Endodermal cell (in vitro differentiated cells): ENCODE data around the gene FOS. TPM values are rescaled to one million over a fixed set of nuclear protein-coding genes. Genes with fewer than 3 reads are reported as not detected.

Experiments used
- DNase-seq: peaks from one replicate; pipeline ENCODE4 v3.0.0-alpha.2; 2017
- H3K27ac ChIP-seq: 2 replicates; pipeline ENCODE4 v1.5.1; 2013; ENCODE audit warnings: mild to moderate bottlenecking, low read depth, low read length, moderate library complexity
- H3K27me3 ChIP-seq: 2 replicates; pipeline ENCODE4 v1.6.1; 2013; ENCODE audit warnings: mild to moderate bottlenecking, low read length, moderate library complexity; ENCODE audit not compliant: insufficient read depth, control insufficient read depth, poor library complexity, severe bottlenecking
- H3K36me3 ChIP-seq: 2 replicates; pipeline ENCODE4 v1.7.0; 2013; ENCODE audit warnings: mild to moderate bottlenecking, low read length, moderate library complexity; ENCODE audit not compliant: control insufficient read depth, insufficient read depth
- H3K4me1 ChIP-seq: one replicate; pipeline ENCODE4 v1.7.0; 2013; ENCODE audit warnings: low read length; ENCODE audit not compliant: control insufficient read depth, insufficient read depth
- H3K4me3 ChIP-seq: 2 replicates; pipeline ENCODE4 v1.5.1; 2013; ENCODE audit warnings: mild to moderate bottlenecking, low read length, moderate library complexity
- H3K9ac ChIP-seq: 2 replicates; pipeline ENCODE4 v1.6.1; 2013; ENCODE audit warnings: mild to moderate bottlenecking, low read length, moderate library complexity; ENCODE audit not compliant: poor library complexity, severe bottlenecking; ENCODE audit errors: extremely low read depth
- H3K9me3 ChIP-seq: 2 replicates; pipeline ENCODE4 v1.6.1; 2013; ENCODE audit warnings: mild to moderate bottlenecking, low read length, moderate library complexity; ENCODE audit not compliant: control insufficient read depth
- H3K27ac Mint-ChIP-seq: 2 replicates; pipeline ENCODE4 v1.8.0; 2020; ENCODE audit warnings: mixed read lengths
- H3K27me3 Mint-ChIP-seq: 2 replicates; pipeline ENCODE4 v1.8.0; 2021; ENCODE audit warnings: mild to moderate bottlenecking, mixed read lengths; ENCODE audit not compliant: insufficient read depth
- H3K36me3 Mint-ChIP-seq: 2 replicates; pipeline ENCODE4 v1.8.0; 2020; ENCODE audit warnings: low read depth, mixed read lengths
- H3K4me1 Mint-ChIP-seq: 2 replicates; pipeline ENCODE4 v1.8.0; 2020; ENCODE audit warnings: mixed read lengths
- H3K4me3 Mint-ChIP-seq: 2 replicates; pipeline ENCODE4 v1.8.0; 2020; ENCODE audit warnings: mild to moderate bottlenecking, moderate library complexity, mixed read lengths
- H3K9me3 Mint-ChIP-seq: 2 replicates; pipeline ENCODE4 v1.8.0; 2020; ENCODE audit warnings: mild to moderate bottlenecking, mixed read lengths
- CTCF ChIP-seq: fragments of 200-600 bp; sonication (generic); conservative IDR thresholded peaks from 2 replicates; pipeline ENCODE4 v1.5.0; 2021; ENCODE audit warnings: antibody characterized with exemption, mild to moderate bottlenecking
- WGBS, 2 experiments: methylation state at CpG; one replicate each; pipeline versions ENCODE4 v1.1.5 to v1.1.7; 2013; ENCODE audit warnings: missing lambda C conversion rate in 2 of 2, mixed read lengths in 1 of 2; ENCODE audit not compliant: insufficient coverage in 1 of 2, insufficient read length in 1 of 2; 5-methylcytosine and 5-hydroxymethylcytosine counted together
- total RNA-seq, 2 donors: library from RNA; stranded (reverse); fragmentation: NEBNext Ultra II Directional in 1 of 2; extraction: Animal tissue kit (Norgen Biotek cat#: 25700) in 1 of 2; gene quantifications; 2 replicates in 1 of 2; 3 replicates in 1 of 2; pipeline ENCODE4 v1.2.1, GENCODE V29; 2021

FOS gene
- total RNA-seq, 2 donors from 2014 or later: 10.3 to 14.0 TPM

DNA sequence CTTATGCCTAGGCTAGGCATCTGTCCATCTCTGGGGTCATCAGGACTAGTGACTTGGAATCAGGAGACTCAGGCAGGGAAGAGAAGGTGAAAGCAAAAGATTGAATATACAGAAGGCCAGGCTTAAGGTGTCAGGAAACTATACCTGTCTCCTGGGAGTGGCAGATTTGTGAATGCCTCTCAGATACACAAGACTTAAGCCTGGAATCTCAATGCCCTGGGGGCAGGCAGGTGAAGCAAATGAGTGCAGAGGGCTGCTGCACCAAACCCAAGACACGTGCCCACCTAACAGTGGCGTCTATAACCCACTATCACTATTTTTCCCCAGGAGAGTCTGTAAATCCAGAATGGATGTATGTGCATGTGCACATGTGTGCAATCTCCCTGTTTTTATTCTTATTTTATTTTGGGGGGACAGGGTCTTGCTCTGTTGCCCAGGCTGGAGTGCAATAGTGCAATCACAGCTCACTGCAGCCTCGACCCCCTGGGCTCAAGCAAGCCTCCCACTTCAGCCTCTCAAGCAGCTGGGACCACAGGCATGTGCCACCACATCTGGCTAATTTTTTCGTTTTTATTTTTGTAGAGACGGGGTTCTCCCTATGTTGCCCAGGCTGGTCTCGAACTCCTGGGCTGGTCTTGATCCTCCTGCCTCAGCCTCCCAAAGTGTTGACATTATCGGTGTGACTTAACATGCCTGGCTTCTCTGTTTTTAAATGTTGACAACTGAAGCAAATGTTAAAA is 31.9 kb upstream of the FOS start:
- Mint-ChIP-seq H3K36me3 (no peaks in the 10 kb centered on the region), H3K4me3 (no peak overlapping the region), H3K27me3 (no peaks in the 10 kb centered on the region), H3K4me1 (peaks cover 12% of the 10 kb centered on the region), H3K27ac (no peak overlapping the region), H3K9me3 (no peaks in the 10 kb centered on the region)
- Histone ChIP-seq H3K9me3 (no peaks in the 10 kb centered on the region), H3K36me3 (no peaks in the 10 kb centered on the region), H3K27ac (no peak overlapping the region), H3K4me3 (no peak overlapping the region), H3K27me3 (no peaks in the 10 kb centered on the region), H3K4me1 (no peaks in the 10 kb centered on the region), H3K9ac (no peak overlapping the region)
- 89 to 96% methylated on average over 7 of the region's 7 CpGs for WGBS, 2 experiments
- DNase-seq: no peak
- no peak for TF ChIP-seq CTCF

DNA sequence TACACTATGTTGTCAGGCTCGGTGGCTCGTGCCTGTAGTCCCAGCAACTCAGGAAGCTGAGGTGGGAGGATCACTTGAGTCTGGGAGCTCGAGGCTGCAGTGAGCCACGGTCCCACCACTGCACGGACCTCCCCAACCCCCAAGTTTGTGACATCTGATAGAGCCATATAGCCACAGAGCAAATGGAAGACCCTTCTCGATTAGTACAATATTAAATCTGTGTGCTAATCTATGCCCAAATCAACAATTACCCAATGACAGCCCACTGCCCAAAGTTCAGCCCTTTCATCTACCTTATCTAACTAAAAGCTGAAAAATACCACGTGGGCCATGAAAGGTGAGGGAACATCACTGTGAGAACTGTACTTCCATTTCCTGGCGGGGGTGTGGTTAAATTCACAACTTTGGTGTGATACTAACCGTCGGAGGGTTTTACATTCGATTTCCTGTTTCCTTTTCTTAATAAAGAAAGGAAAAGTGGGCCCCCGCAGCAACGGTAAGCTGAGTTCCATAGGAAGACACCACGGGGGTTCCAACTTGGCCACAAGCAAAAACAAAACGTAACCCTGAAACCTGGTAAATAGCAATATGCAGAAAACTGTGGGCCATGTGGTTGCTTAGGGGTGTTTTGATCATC is 31.2 kb upstream of the FOS start:
- H3K9ac ChIP-seq: no peak overlapping the region
- H3K9me3 Mint-ChIP-seq: no peaks in the 10 kb centered on the region
- peaks cover 15% of the 10 kb centered on the region for H3K4me1 Mint-ChIP-seq
- H3K27ac Mint-ChIP-seq: no peak overlapping the region
- TF ChIP-seq CTCF: no peak
- no peaks in the 10 kb centered on the region for H3K36me3 ChIP-seq
- H3K4me3 Mint-ChIP-seq: no peak overlapping the region
- no peaks in the 10 kb centered on the region for H3K27me3 ChIP-seq
- DNase-seq: no peak
- no peak overlapping the region for H3K27ac ChIP-seq
- no peaks in the 10 kb centered on the region for H3K27me3 Mint-ChIP-seq
- 83 to 87% methylated on average over 15 of the region's 15 CpGs for WGBS, 2 experiments
- no peaks in the 10 kb centered on the region for H3K4me1 ChIP-seq
- no peak overlapping the region for H3K4me3 ChIP-seq
- H3K9me3 ChIP-seq: no peaks in the 10 kb centered on the region
- no peaks in the 10 kb centered on the region for H3K36me3 Mint-ChIP-seq

DNA sequence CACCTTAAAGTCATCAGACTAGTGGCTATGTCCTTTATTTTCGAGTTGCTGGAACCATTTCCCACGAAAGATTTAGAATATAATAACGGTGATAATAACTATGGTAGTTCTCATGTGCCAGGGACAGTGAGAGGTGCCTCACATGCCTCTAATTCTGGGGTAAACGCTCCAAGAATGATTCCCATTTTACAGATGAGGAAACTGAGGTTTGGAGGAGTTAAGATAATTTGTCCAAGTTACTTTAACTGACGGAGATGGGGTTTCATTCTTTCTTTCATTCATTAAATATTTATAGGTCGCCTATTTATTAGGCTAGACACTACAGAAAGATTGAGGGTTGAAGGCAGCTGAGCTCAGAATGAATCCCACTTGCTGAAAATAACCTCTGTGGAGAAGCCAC is 30.7 kb upstream of the FOS start:
- no peak for TF ChIP-seq CTCF
- WGBS, 2 experiments: 89 to 93% methylated on average over 4 to 6 of the region's 6 CpGs
- Histone ChIP-seq H3K36me3 (no peaks in the 10 kb centered on the region), H3K4me3 (no peak overlapping the region), H3K4me1 (no peaks in the 10 kb centered on the region), H3K9ac (no peak overlapping the region), H3K27ac (no peak overlapping the region), H3K27me3 (no peaks in the 10 kb centered on the region), H3K9me3 (no peaks in the 10 kb centered on the region)
- Mint-ChIP-seq H3K4me3 (no peak overlapping the region), H3K4me1 (peaks cover 10% of the 10 kb centered on the region), H3K36me3 (no peaks in the 10 kb centered on the region), H3K27me3 (no peaks in the 10 kb centered on the region), H3K27ac (no peak overlapping the region), H3K9me3 (no peaks in the 10 kb centered on the region)
- DNase-seq: no peak
